Activated naive CD8-positive, alpha-beta T cell treated with anti-CD3 and anti-CD28 coated beads, Interleukin-2, amount 50 U/mL, for 24 hours (primary cell): ENCODE measurements around the gene LY6G5B.

Source experiments
- ATAC-seq: fragments of 150-1000 bp; cut with Tn5 transposase; one replicate; pipeline ENCODE4 v1.10.0; 2021
- DNase-seq: peaks from one replicate; pipeline ENCODE4 v3.0.0; 2021
- H3K27ac Mint-ChIP-seq: one replicate; pipeline ENCODE4 v1.8.0; 2021; ENCODE audit warnings: mild to moderate bottlenecking, mixed read lengths
- H3K27me3 Mint-ChIP-seq: one replicate; pipeline ENCODE4 v1.8.0; 2021; ENCODE audit warnings: mixed read lengths
- H3K36me3 Mint-ChIP-seq: one replicate; pipeline ENCODE4 v1.8.0; 2021; ENCODE audit warnings: low read depth, mixed read lengths
- H3K4me1 Mint-ChIP-seq: one replicate; pipeline ENCODE4 v1.8.0; 2021; ENCODE audit warnings: mixed read lengths
- H3K4me3 Mint-ChIP-seq: one replicate; pipeline ENCODE4 v1.8.0; 2021; ENCODE audit warnings: mild to moderate bottlenecking, moderate library complexity, mixed read lengths
- H3K9me3 Mint-ChIP-seq: one replicate; pipeline ENCODE4 v1.8.0; 2021; ENCODE audit warnings: mixed read lengths

LY6G5B gene

GRCh38 chr6:31721351-31722020, 51.7 kb downstream of the LY6G5B start, which contains the start of gene LY6G6C:
Gene LY6G6C (minus strand): TSS chr6:31721746. CDS start chr6:31721679, 67 bp downstream.
- Mint-ChIP-seq H3K4me1 (peaks cover 18% of the 10 kb centered on the region), H3K36me3 (peaks cover 4% of the 10 kb centered on the region), H3K4me3 (no peak within 1 kb of the TSS), H3K27ac (no peak within 1 kb of the TSS), H3K9me3 (no peaks in the 10 kb centered on the region), H3K27me3 (no peaks in the 10 kb centered on the region)
- ATAC-seq, result no peak
- DNase-seq, result no peak

GRCh38 chr6:31722173-31722572, 52.4 kb downstream of the LY6G5B start:
- Mint-ChIP-seq H3K36me3 (peaks cover 4% of the 10 kb centered on the region), H3K27me3 (no peaks in the 10 kb centered on the region), H3K4me3 (no peak overlapping the region), H3K27ac (no peak overlapping the region), H3K4me1 (peaks cover 24% of the 10 kb centered on the region), H3K9me3 (no peaks in the 10 kb centered on the region)
- DNase-seq (no peak), ATAC-seq (peak; percentile 48)
